ENCODE results near the gene PSME2.

Gene PSME2

GRCh38 chr14:24132976-24133375 lies 13.4 kb downstream of the PSME2 start:
- no peak for DNase-seq

DNA sequence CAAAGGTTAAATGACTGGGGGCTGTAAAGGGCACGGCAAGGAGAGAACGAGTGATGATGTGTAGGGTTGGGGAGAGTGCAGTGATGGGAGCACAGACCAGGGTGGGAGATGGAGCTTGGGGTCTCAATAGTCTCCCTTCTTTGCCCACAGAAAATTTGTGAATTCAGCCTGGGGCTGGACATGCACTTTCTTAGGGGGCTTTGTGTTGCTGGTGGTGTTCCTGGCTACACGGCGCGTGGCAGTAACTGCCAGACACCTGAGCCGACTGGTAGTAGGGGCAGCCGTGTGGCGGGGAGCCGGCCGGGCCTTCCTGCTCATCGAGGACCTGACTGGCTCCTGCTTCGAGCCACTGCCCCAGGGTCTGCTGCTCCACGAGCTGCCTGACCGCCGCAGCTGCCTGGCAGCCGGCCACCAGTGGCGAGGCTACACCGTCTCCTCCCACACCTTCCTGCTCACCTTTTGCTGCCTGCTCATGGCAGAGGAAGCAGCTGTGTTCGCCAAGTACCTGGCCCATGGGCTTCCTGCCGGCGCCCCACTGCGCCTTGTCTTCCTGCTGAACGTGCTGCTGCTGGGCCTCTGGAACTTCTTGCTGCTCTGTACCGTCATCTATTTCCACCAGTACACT lies 14.2 kb downstream of the PSME2 start:
- no peak for DNase-seq

GRCh38 chr14:24131549-24131966 lies 14.9 kb downstream of the PSME2 start:
- no peak for DNase-seq

- no peak for DNase-seq
Observed at GRCh38 chr14:24130717-24131548, 15.5 kb downstream of the PSME2 start.

GRCh38 chr14:24130380-24130716 lies 16.1 kb downstream of the PSME2 start, which contains the start of gene FITM1:
Gene FITM1 (plus strand): TSS chr14:24130659. CDS start chr14:24131564, 905 bp downstream.
- no peak for DNase-seq

GRCh38 chr14:24129410-24129998 lies 16.9 kb downstream of the PSME2 start:
- no peak for DNase-seq

DNA sequence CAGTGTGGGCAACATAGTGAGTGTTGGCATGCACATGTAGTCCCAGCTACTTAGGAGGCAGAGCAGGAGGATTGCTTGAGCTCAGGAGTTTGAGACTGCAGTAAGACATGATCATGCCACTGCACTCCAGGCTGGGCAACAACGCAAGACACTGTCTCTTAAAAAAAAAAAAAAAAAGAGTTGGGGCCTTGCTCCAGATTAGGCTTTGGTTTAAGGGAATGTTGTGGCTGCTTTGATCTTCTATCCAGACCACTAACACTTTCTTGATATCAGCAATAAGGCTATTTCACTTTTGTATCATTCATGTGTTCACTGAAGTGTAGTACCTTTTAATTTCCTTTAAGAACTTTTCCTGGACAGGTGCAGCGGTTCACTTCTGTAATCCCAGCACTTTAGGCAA lies 18.7 kb downstream of the PSME2 start:
- DNase-seq: no peak

GRCh38 chr14:24126939-24127338 lies 19.5 kb downstream of the PSME2 start:
- no peak for DNase-seq

DNA sequence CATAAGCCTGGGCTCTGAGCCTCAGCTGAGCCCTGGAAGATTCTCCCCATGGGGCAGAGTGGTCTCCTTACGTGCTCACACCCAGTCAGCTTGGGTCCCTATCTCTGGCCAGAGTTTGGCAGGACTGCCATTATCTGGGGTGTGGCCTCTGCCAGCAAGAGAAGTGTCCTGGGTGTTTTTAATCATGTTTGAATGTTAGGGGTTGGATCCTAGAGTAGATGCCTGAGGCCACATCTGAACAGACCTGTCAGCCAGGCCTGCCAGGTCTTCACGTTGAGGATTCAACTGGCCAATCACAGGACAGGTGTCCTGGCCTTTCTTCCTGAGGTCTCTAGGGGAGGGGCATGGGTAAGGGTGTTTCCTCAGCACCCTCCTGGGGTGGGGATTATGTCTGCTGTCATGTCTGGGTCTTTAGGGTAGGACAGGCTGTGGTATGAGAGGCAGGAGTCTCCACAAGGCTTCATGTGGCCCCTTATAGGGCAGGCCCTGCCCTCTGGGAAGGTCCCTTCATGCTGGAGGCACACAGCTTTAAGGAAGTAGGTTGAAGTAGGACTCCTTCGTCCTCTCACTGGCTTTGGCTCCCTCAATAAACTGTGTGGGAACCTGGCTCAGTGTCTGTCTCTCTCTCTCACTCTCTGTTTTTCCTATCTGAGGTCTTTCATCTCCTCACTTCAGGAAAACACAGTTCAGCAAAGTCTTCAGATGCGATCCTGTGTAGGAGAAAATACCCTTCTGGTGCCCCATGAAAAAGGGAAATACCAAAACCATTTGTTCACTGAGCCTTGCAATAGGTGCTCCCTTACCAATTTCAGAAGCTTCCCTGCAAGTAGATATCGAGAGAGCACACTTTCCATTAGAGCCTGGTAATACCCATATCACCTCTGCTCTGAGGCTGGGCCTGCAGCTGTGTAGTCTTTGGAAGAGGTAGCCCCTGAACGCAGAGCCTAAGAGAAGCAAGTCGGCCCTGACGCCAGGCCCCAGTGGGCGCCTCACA lies 22.7 kb downstream of the PSME2 start:
- DNase-seq: peak; percentile 87

- DNase-seq: peak; percentile 12
Observed at GRCh38 chr14:24122898-24123297, 23.5 kb downstream of the PSME2 start.

- DNase-seq: peak; percentile 19
Observed at GRCh38 chr14:24122416-24122815, 24.0 kb downstream of the PSME2 start.

DNA sequence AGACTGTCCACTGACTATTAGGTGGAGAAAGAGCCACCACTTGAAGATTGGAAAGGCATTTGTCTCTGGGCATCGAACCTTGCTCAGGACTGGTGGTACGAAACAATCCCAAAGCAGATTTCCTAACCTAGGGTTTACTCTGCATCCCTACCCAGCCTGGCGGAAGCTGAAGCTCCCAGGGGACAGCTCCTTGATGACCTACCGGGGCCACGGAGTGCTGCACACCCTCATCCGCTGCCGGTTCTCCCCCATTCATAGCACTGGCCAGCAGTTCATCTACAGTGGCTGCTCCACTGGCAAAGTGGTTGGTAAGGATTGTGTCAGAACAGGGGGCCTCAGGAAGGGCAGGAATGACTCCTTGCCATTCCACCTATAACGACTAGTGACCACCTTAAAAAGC lies 25.2 kb downstream of the PSME2 start:
- DNase-seq: no peak

DNA sequence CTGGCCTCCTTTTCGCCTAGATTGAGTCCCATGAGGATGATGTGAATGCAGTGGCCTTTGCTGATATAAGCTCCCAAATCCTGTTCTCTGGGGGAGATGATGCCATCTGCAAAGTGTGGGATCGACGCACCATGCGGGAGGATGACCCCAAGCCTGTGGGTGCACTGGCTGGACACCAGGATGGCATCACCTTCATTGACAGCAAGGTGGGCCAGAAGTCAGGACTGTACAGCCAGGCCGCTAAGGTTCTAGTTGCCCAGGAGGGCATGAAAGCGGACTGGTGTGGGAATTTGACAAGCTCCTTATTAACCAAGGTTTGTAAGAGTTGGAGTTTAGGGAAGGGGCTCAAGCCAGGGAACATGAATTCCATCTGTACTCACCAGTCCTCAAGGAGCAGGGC lies 26.7 kb downstream of the PSME2 start:
- DNase-seq: no peak

GRCh38 chr14:24117179-24117578 lies 29.2 kb downstream of the PSME2 start:
- no peak for DNase-seq

DNA sequence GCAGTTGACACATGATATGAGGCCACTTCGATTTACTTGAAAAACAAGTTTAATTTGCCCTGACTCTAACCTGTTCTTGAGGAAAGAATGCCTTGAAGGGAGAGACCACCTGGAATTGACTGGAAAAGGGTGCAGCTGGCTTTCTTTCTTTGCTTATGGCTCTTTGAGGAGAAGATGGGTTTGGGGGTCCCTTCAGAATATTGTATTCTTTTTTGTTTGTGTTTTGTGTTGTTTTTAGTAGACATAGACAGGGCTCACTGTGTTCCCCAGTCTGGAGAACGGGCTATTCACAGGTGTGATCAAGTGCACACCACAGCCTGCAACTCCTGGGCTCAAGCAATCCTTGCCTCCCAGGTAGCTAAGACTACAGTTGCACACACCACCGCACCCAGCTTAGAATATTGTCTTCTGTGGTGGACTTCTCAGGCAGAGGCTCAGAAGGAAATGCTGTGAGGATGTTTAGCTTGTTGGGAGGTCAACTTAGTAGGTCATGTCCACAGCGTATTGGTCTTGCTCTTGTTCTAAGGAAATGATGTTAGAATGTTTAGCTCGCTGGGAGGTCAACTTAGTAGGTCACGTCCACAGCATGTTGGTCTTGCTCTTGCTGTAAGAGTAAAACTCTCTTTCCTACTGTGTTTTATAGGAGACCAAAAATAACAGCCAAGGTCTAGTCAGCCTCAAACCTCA lies 30.1 kb downstream of the PSME2 start:
- no peak for DNase-seq

- no peak for DNase-seq
Observed at GRCh38 chr14:24115422-24116127, 30.8 kb downstream of the PSME2 start.

GRCh38 chr14:24114532-24115421 lies 31.6 kb downstream of the PSME2 start, which contains the start of the genes DCAF11 and NRL:
Gene DCAF11 (plus strand): TSS chr14:24114777. CDS start chr14:24115595, 818 bp downstream.
Gene NRL (minus strand): TSS chr14:24114949. CDS start chr14:24082848, 32,101 bp downstream.
- peak; percentile 100 for DNase-seq

- peak; percentile 97 for DNase-seq
Observed at GRCh38 chr14:24113801-24114531, 32.4 kb downstream of the PSME2 start.

- no peak for DNase-seq
Observed at GRCh38 chr14:24113379-24113800, 33.0 kb downstream of the PSME2 start.

Data from hematopoietic multipotent progenitor cell treated with erythropoietin and hydrocortisone succinate and interleukin-3 and kit ligand, for 4 days (in vitro differentiated cells).